HG03469 (cell line): ENCODE results near the gene MYO18A.

Source experiments
- ATAC-seq: cut with Tn5 transposase; IDR thresholded peaks from one replicate; pipeline ENCODE4 v1.9.1; 2021; ENCODE audit warnings: mild to moderate bottlenecking, moderate library complexity, moderate number of reproducible peaks; ENCODE audit not compliant: unreplicated experiment

The MYO18A gene

GRCh38 chr17:29084541-29085146, 95.6 kb downstream of the MYO18A start:
- no peak for ATAC-seq

GRCh38 chr17:29080965-29081364, 99.2 kb downstream of the MYO18A start:
- ATAC-seq, result no peak

- no peak for ATAC-seq
Observed at GRCh38 chr17:29080323-29080722, 99.9 kb downstream of the MYO18A start.

- no peak for ATAC-seq
Observed at GRCh38 chr17:29079887-29080286, 100.3 kb downstream of the MYO18A start.

- no peak for ATAC-seq
Observed at GRCh38 chr17:29079433-29079832, 100.8 kb downstream of the MYO18A start.

- ATAC-seq, result no peak
Observed at GRCh38 chr17:29078183-29079045, 101.8 kb downstream of the MYO18A start.

- no peak for ATAC-seq
Observed at GRCh38 chr17:29077320-29077719, 102.9 kb downstream of the MYO18A start.

- ATAC-seq, result no peak
Observed at GRCh38 chr17:29076722-29077121, 103.5 kb downstream of the MYO18A start.

GRCh38 chr17:29076087-29076486, 104.1 kb downstream of the MYO18A start:
- ATAC-seq, result no peak

- no peak for ATAC-seq
Observed at GRCh38 chr17:29074488-29074887, 105.7 kb downstream of the MYO18A start.

- ATAC-seq, result no peak
Observed at GRCh38 chr17:29073520-29073919, 106.7 kb downstream of the MYO18A start.

GRCh38 chr17:29073045-29073444, 107.2 kb downstream of the MYO18A start:
- ATAC-seq, result no peak

- ATAC-seq, result no peak
Observed at GRCh38 chr17:29071303-29071702, 108.9 kb downstream of the MYO18A start.

- no peak for ATAC-seq
Observed at GRCh38 chr17:29070781-29071180, 109.4 kb downstream of the MYO18A start.

- no peak for ATAC-seq
Observed at GRCh38 chr17:29070308-29070707, 109.9 kb downstream of the MYO18A start.

- ATAC-seq, result no peak
Observed at GRCh38 chr17:29069526-29070041, 110.6 kb downstream of the MYO18A start.

- no peak for ATAC-seq
Observed at GRCh38 chr17:29068818-29069217, 111.4 kb downstream of the MYO18A start.

- no peak for ATAC-seq
Observed at GRCh38 chr17:29066606-29067005, 113.6 kb downstream of the MYO18A start.

GRCh38 chr17:29066047-29066446, 114.2 kb downstream of the MYO18A start:
- ATAC-seq, result no peak

GRCh38 chr17:29063992-29064391, 116.2 kb downstream of the MYO18A start:
- no peak for ATAC-seq

- ATAC-seq, result no peak
Observed at GRCh38 chr17:29062215-29062614, 118.0 kb downstream of the MYO18A start.

GRCh38 chr17:29061036-29061435, 119.2 kb downstream of the MYO18A start:
- no peak for ATAC-seq
